IMR-90 (cell line): ENCODE results near the gene C13orf46. TPM values are rescaled to one million over a fixed set of nuclear protein-coding genes. Genes with fewer than 3 reads are reported as not detected.

Experiments
- ATAC-seq: fragments of 200-7000 bp; cut with Tn5 transposase; 2 replicates; pipeline ENCODE4 v1.9.1; 2020; ENCODE audit warnings: low read depth, mild to moderate bottlenecking, moderate library complexity
- BruUV-seq: library from RNA; stranded (reverse); fragments of 400-500 nt; replicated peaks from 2 replicates; lab custom pipeline; 2021; lab: Mats Ljungman, UMichigan
- CTCF ChIA-PET: fragments of 300-600 bp; formaldehyde crosslinking; extraction: SDS; loops from one replicate; lab custom pipeline; 2021; ENCODE audit warnings: antibody characterized with exemption; lab: Yijun Ruan, JAX
- POLR2A ChIA-PET: fragments of 300-600 bp; sonication (Branson Sonifier 250); formaldehyde crosslinking; loops from one replicate; lab custom pipeline; 2022; ENCODE audit warnings: antibody characterized with exemption; ENCODE audit not compliant: unreplicated experiment; lab: Charles Lee
- DNase-seq: peaks from one replicate; pipeline ENCODE4 v3.0.0; 2013
- H2AFZ ChIP-seq: replicated peaks from 2 replicates; pipeline ENCODE3; 2013; ENCODE audit warnings: low read length, mild to moderate bottlenecking; ENCODE audit not compliant: poor library complexity
- H2AK5ac ChIP-seq: 2 replicates; pipeline ENCODE4 v1.6.1; 2013; ENCODE audit warnings: low read depth, low read length, inconsistent platforms
- H2AK9ac ChIP-seq: replicated peaks from 2 replicates; pipeline ENCODE3; 2013; ENCODE audit warnings: mild to moderate bottlenecking, low read depth, low read length, moderate library complexity; ENCODE audit not compliant: poor library complexity
- H2BK120ac ChIP-seq: 2 replicates; pipeline ENCODE4 v1.6.1; 2013; ENCODE audit warnings: low read depth, low read length, inconsistent platforms
- H2BK15ac ChIP-seq: 3 replicates; pipeline ENCODE4 v1.6.1; 2013; ENCODE audit warnings: low read depth, low read length, inconsistent platforms
- H2BK20ac ChIP-seq: 2 replicates; pipeline ENCODE4 v1.6.1; 2013; ENCODE audit warnings: low read depth, mild to moderate bottlenecking, inconsistent platforms, low read length, moderate library complexity
- H2BK5ac ChIP-seq: 2 replicates; pipeline ENCODE4 v1.6.1; 2013; ENCODE audit warnings: mild to moderate bottlenecking, low read depth, low read length, inconsistent platforms; ENCODE audit not compliant: poor library complexity, severe bottlenecking
- H3K14ac ChIP-seq: replicated peaks from 2 replicates; pipeline ENCODE4 v1.6.1; 2013; ENCODE audit warnings: low read depth, low read length, inconsistent platforms
- H3K18ac ChIP-seq: 2 replicates; pipeline ENCODE4 v1.6.1; 2013; ENCODE audit warnings: low read depth, low read length, control low read depth
- H3K23ac ChIP-seq: 2 replicates; pipeline ENCODE4 v1.6.1; 2013; ENCODE audit warnings: low read depth, low read length, inconsistent platforms
- H3K27ac ChIP-seq: 2 replicates; pipeline ENCODE4 v1.5.1; 2013; ENCODE audit warnings: mild to moderate bottlenecking, control low read depth, low read length; ENCODE audit not compliant: insufficient read depth
- H3K27me3 ChIP-seq: 2 replicates; pipeline ENCODE4 v1.6.1; 2013; ENCODE audit warnings: low read length; ENCODE audit not compliant: control insufficient read depth, insufficient read depth
- H3K36me3 ChIP-seq: 2 replicates; pipeline ENCODE4 v1.6.1; 2013; ENCODE audit warnings: low read length, mixed read lengths; ENCODE audit not compliant: control insufficient read depth, insufficient read depth
- H3K4ac ChIP-seq: 2 replicates; pipeline ENCODE4 v1.6.1; 2013; ENCODE audit warnings: low read depth, low read length, inconsistent platforms
- H3K4me1 ChIP-seq: 2 replicates; pipeline ENCODE4 v1.6.1; 2013; ENCODE audit warnings: low read length, mixed read lengths; ENCODE audit not compliant: control insufficient read depth, insufficient read depth
- H3K4me2 ChIP-seq: 2 replicates; pipeline ENCODE4 v1.6.1; 2013; ENCODE audit warnings: low read depth, mild to moderate bottlenecking, control low read depth, low read length, moderate library complexity
- H3K4me3 ChIP-seq: 2 replicates; pipeline ENCODE4 v1.5.1; 2013; ENCODE audit warnings: low read depth, mild to moderate bottlenecking, control low read depth, low read length, moderate library complexity; ENCODE audit not compliant: insufficient read depth
- H3K56ac ChIP-seq: 2 replicates; pipeline ENCODE4 v1.6.1; 2013; ENCODE audit warnings: low read length, inconsistent platforms; ENCODE audit not compliant: insufficient read depth; ENCODE audit errors: extremely low read depth
- H3K79me1 ChIP-seq, 2 experiments: 2 replicates each; pipeline ENCODE4 v1.6.1; 2013; ENCODE audit warnings: low read length in 2 of 2, inconsistent platforms in 1 of 2, low read depth in 1 of 2
- H3K9ac ChIP-seq: 2 replicates; pipeline ENCODE4 v1.6.1; 2013; ENCODE audit warnings: low read depth, low read length, control low read depth
- H3K9me1 ChIP-seq: 2 replicates; pipeline ENCODE4 v1.6.1; 2013; ENCODE audit warnings: low read length, inconsistent platforms; ENCODE audit not compliant: insufficient read depth
- H3K9me3 ChIP-seq: 2 replicates; pipeline ENCODE4 v1.6.1; 2013; ENCODE audit warnings: low read length; ENCODE audit not compliant: control insufficient read depth, insufficient read depth
- H4K20me1 ChIP-seq: 2 replicates; pipeline ENCODE4 v1.6.1; 2013; ENCODE audit warnings: low read length, inconsistent platforms; ENCODE audit not compliant: insufficient read depth
- H4K5ac ChIP-seq: 2 replicates; pipeline ENCODE4 v1.6.1; 2013; ENCODE audit warnings: mild to moderate bottlenecking, low read depth, low read length, control low read depth
- H4K8ac ChIP-seq, 2 experiments: 2 replicates each; pipeline ENCODE4 v1.6.1; 2013; ENCODE audit warnings: low read depth in 2 of 2, low read length in 2 of 2, control low read depth in 1 of 2, inconsistent platforms in 1 of 2
- H4K91ac ChIP-seq: 2 replicates; pipeline ENCODE4 v1.6.1; 2013; ENCODE audit warnings: low read depth, low read length, inconsistent platforms; ENCODE audit not compliant: insufficient read depth
- BHLHE40 ChIP-seq: fragments of 150-350 bp; IDR thresholded peaks from 2 replicates; pipeline ENCODE4 v1.6.1; 2016; ENCODE audit warnings: mild to moderate bottlenecking, low read depth, low read length
- CHD1 ChIP-seq: IDR thresholded peaks from 2 replicates; pipeline ENCODE4 v1.6.1; 2012; ENCODE audit warnings: low read depth, low read length, improper control_type of control experiment
- ELK1 ChIP-seq: fragments of 150-350 bp; IDR thresholded peaks from 2 replicates; pipeline ENCODE4 v1.6.1; 2016; ENCODE audit warnings: low read depth, mild to moderate bottlenecking, low read length, moderate library complexity, borderline replicate concordance
- MAFK ChIP-seq: IDR thresholded peaks from 2 replicates; pipeline ENCODE4 v1.6.1; 2012; ENCODE audit warnings: low read depth, low read length, improper control_type of control experiment
- MAZ ChIP-seq: IDR thresholded peaks from 2 replicates; pipeline ENCODE4 v1.6.1; 2012; ENCODE audit warnings: low read depth, mild to moderate bottlenecking, low read length, improper control_type of control experiment, moderate library complexity, borderline replicate concordance
- SMC3 ChIP-seq: fragments of 150-350 bp; IDR thresholded peaks from 2 replicates; pipeline ENCODE4 v1.6.1; 2016; ENCODE audit warnings: low read depth, mild to moderate bottlenecking, antibody characterized with exemption, low read length, moderate library complexity
- WGBS, 2 experiments: methylation state at CpG; one replicate each; pipeline versions ENCODE4 v1.1.5 to v1.1.7; 2013; ENCODE audit warnings: missing lambda C conversion rate in 2 of 2; ENCODE audit not compliant: insufficient read length in 1 of 2; ENCODE audit errors: extremely low coverage in 2 of 2; 5-methylcytosine and 5-hydroxymethylcytosine counted together
- dilution Hi-C: fragments of 300-500 bp; cut with HindIII; formaldehyde crosslinking; loops from one replicate; pipeline ENCODE4 v1.14.3; 2018; ENCODE audit warnings: low sequenced_read_pairs; ENCODE audit not compliant: unreplicated experiment
- in situ Hi-C: fragments of 300-500 bp; cut with MboI; formaldehyde crosslinking; loops from 3 replicates; pipeline ENCODE4 v1.14.3; 2019; ENCODE audit warnings: low sequenced_read_pairs, inconsistent platforms, mixed read lengths
- intact Hi-C: fragments of 100-400 bp; cut with micrococcal nuclease; formaldehyde crosslinking; loops from 2 replicates; pipeline ENCODE4 v1.10.0; 2022
- polyA plus RNA-seq, 3 experiments: library from polyadenylated mRNA; depleted of rRNA; stranded (reverse); fragments of >200 nt; gene quantifications; 2 replicates each; pipeline ENCODE4 v1.2.3, GENCODE V29; 2012; ENCODE audit warnings: low replicate concordance in 1 of 3
- total RNA-seq: library from RNA; depleted of rRNA; stranded (reverse); fragments of >200 nt; gene quantifications from 2 replicates; pipeline ENCODE4 v1.2.3, GENCODE V29; 2012

C13orf46 gene
- total and polyA plus RNA-seq, 2 of the 4 experiments (the other 2 are of a cell fraction) = under 0.01 to 2.1 TPM

GRCh38 chr13:113962975-113963374 lies 10.9 kb downstream of the C13orf46 start:
- TF ChIP-seq MAZ = no peak
- TF ChIP-seq CHD1 = no peak
- no peak for TF ChIP-seq MAFK
- no peak for TF ChIP-seq BHLHE40
- no peak for TF ChIP-seq SMC3
- TF ChIP-seq ELK1 = no peak
- H3K9me1 ChIP-seq = no peaks in the 10 kb centered on the region
- no peak overlapping the region for H2BK20ac ChIP-seq
- POLR2A ChIA-PET = no interaction called here
- H3K27ac ChIP-seq = no peak overlapping the region
- H4K91ac ChIP-seq = no peak overlapping the region
- H4K20me1 ChIP-seq = no peaks in the 10 kb centered on the region
- peaks cover 21% of the 10 kb centered on the region for H3K36me3 ChIP-seq
- no peak overlapping the region for H4K8ac ChIP-seq
- CTCF ChIA-PET = no interaction called here
- H2AK9ac ChIP-seq = no peak overlapping the region
- H2AFZ ChIP-seq = no peak overlapping the region
- DNase-seq (no peak), ATAC-seq (no peak)
- H3K4me2 ChIP-seq = no peak overlapping the region
- H3K23ac ChIP-seq = no peak overlapping the region
- no peak overlapping the region for H2BK5ac ChIP-seq
- H3K4ac ChIP-seq = no peak overlapping the region
- intact Hi-C loops = no loop called here
- dilution Hi-C loops = no loop called here
- no peak overlapping the region for H4K5ac ChIP-seq
- no peak overlapping the region for H3K18ac ChIP-seq
- H2AK5ac ChIP-seq = no peak overlapping the region
- H3K9me3 ChIP-seq = peaks cover 11% of the 10 kb centered on the region
- in situ Hi-C loops = no loop called here
- BruUV-seq = no TSS peak
- H2BK120ac ChIP-seq = no peak overlapping the region
- no peak overlapping the region for H2BK15ac ChIP-seq
- H3K79me1 ChIP-seq = peaks cover 0 to 5% of the 10 kb centered on the region in 2 experiments; a peak in 1 of 4 replicates
- H3K56ac ChIP-seq = no peak overlapping the region
- 91% methylated on average over 12 of the region's 17 CpGs; no CpG with 5 or more reads in 1 of the 2 experiments for WGBS, 2 experiments
- H3K4me1 ChIP-seq = no peaks in the 10 kb centered on the region
- no peaks in the 10 kb centered on the region for H3K27me3 ChIP-seq
- no peak overlapping the region for H3K9ac ChIP-seq
- no peak overlapping the region for H3K14ac ChIP-seq
- no peak overlapping the region for H3K4me3 ChIP-seq
